GM12872 (cell line): Measurements from ENCODE around the gene RPS6KL1.

Source experiments
- TF ChIP-seq, protein P1 (sequence below): IDR thresholded peaks from 3 replicates; pipeline ENCODE4 v1.5.1; 2011; ENCODE audit warnings: low read depth, mild to moderate bottlenecking, low read length, moderate library complexity; ENCODE audit not compliant: insufficient read depth

RPS6KL1 gene

GRCh38 chr14:74863274-74863673 is 59.8 kb downstream of the RPS6KL1 start:
- TF ChIP-seq, protein P1, sequence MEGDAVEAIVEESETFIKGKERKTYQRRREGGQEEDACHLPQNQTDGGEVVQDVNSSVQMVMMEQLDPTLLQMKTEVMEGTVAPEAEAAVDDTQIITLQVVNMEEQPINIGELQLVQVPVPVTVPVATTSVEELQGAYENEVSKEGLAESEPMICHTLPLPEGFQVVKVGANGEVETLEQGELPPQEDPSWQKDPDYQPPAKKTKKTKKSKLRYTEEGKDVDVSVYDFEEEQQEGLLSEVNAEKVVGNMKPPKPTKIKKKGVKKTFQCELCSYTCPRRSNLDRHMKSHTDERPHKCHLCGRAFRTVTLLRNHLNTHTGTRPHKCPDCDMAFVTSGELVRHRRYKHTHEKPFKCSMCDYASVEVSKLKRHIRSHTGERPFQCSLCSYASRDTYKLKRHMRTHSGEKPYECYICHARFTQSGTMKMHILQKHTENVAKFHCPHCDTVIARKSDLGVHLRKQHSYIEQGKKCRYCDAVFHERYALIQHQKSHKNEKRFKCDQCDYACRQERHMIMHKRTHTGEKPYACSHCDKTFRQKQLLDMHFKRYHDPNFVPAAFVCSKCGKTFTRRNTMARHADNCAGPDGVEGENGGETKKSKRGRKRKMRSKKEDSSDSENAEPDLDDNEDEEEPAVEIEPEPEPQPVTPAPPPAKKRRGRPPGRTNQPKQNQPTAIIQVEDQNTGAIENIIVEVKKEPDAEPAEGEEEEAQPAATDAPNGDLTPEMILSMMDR, result no peak

GRCh38 chr14:74861734-74862090 is 61.3 kb downstream of the RPS6KL1 start:
- TF ChIP-seq, protein P1, result no peak

DNA sequence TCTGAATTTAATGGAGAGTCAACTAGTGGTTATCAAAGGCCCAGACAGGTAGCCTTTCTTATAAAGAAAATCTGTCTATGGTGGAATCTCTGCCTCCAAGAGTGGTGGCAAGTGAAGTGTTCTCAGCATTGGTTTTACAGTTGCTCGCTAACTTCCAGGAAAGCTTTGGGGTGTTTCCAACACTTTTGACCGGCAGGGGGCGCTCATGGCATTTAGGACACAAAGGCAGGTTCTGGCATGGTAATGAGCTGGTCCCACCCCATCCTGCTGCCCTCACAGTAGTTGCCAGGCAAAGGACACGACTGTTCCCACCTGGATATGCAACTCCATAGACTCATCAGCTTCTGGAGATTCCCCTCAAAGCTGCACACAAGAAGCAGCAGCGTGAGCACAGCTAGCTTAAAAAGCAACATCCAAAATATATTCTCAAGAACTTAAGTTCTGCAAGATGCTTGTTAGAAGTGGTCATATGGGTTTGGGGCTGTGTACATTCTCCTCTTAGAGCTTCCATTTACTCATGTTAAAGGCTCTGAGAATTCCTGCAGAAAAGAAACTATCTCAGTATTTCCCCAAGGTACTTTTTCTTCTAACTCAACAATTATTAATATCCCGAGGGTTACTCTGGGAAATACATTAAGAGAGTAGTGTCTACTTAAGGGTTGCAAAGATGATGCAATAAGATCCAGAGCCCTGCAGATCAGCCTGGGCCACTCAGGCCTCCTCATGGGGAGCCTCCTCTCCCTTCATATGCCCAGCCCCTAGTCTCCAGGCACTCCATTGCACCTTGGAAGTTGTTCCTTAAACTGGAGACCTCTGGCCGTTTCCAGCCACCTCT is 61.9 kb downstream of the RPS6KL1 start:
- TF ChIP-seq, protein P1, result peak; percentile 84

- TF ChIP-seq, protein P1, result no peak
These were observed 63.1 kb downstream of the RPS6KL1 start for GRCh38 chr14:74859757-74860552.

DNA sequence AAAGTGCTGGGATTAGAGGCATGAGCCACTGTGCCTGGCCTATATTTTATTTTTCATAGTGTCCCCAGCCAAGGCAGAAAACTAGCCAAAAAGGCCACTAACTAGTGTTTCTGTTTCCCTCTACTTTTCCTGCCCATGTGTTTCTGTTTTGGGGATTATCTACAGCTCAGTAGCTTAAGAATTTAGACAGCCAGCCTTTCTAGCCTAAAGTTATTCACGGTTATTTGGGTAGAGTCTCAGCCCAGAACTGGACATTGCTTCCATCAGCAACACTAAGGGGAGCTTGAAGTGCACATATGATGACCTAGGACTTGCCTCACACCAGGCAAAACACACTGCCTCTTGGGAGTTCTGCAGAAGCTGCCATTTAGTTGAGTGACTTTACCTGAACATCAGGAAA is 65.0 kb downstream of the RPS6KL1 start:
- TF ChIP-seq, protein P1, result no peak

GRCh38 chr14:74856366-74856765 is 66.7 kb downstream of the RPS6KL1 start:
- TF ChIP-seq, protein P1, result no peak

DNA sequence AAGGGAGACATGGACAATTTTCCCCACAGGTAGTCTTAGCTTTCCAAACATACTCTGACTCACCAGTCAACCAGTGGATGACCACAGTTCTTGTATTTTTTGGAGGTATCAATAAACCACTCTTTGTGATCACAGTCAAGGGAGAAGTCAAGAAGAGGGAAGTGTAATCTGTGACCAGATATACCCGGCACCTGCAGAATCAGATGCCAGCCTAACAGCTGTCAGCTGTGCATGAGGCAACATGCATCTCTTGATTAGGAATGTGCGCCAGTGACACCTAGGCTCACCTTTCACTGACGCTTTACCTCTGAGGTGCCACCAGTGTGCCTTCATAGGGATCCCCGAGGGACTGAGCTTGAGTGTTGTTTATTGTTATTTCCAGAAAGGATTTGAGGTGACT is 67.1 kb downstream of the RPS6KL1 start:
- TF ChIP-seq, protein P1, result no peak
